Amniotic stem cell (primary cell): Measurements from ENCODE around the gene ZBTB37.
"Not testable (repeated sequence)": the region's sequence is repeated elsewhere in the genome, so short reads cannot be mapped to it uniquely, and the experiment has no call there.

Experiments
- DNase-seq: peaks from one replicate; lab custom pipeline; 2025; lab: John Stamatoyannopoulos, UW

ZBTB37 gene

GRCh38 chr1:173868266-173869020 is at the start of gene ZBTB37:
Gene ZBTB37, plus strand, starts transcription at chr1:173868380. Its CDS starts 1,846 bp downstream, at chr1:173870226.
- no peak for DNase-seq

GRCh38 chr1:173818459-173818858 is 49.7 kb upstream of the ZBTB37 start:
- no peak for DNase-seq

- DNase-seq = no peak
These were observed 46.5 kb upstream of the ZBTB37 start for GRCh38 chr1:173821680-173822079.

GRCh38 chr1:173823781-173824314 is 44.3 kb upstream of the ZBTB37 start:
- peak; percentile 44 for DNase-seq

GRCh38 chr1:173824315-173825081 is 43.7 kb upstream of the ZBTB37 start, which contains the start of the genes CENPL and DARS2:
Gene CENPL, minus strand, starts transcription at chr1:173824883. Its CDS starts 13,584 bp downstream, at chr1:173811299.
Gene DARS2, plus strand, starts transcription at chr1:173824673. Its CDS starts 557 bp downstream, at chr1:173825230.
- DNase-seq = peak; percentile 94

- DNase-seq = no peak
These were observed 40.6 kb upstream of the ZBTB37 start for GRCh38 chr1:173827611-173828010.

- no peak for DNase-seq
These were observed 35.4 kb upstream of the ZBTB37 start for GRCh38 chr1:173832748-173833147.

- DNase-seq = no peak
These were observed 16.1 kb upstream of the ZBTB37 start for GRCh38 chr1:173852105-173852504.

GRCh38 chr1:173853074-173853473 is 15.1 kb upstream of the ZBTB37 start:
- no peak for DNase-seq

GRCh38 chr1:173856014-173856413 is 12.2 kb upstream of the ZBTB37 start:
- no peak for DNase-seq

GRCh38 chr1:173856903-173857302 is 11.3 kb upstream of the ZBTB37 start:
- DNase-seq = no peak

- no peak for DNase-seq
These were observed 10.7 kb upstream of the ZBTB37 start for GRCh38 chr1:173857363-173857917.

GRCh38 chr1:173859547-173859946 is 8.6 kb upstream of the ZBTB37 start:
- DNase-seq = not testable (repeated sequence)

GRCh38 chr1:173860065-173860464 is 8.1 kb upstream of the ZBTB37 start:
- no peak for DNase-seq

GRCh38 chr1:173861731-173862145 is 6.4 kb upstream of the ZBTB37 start:
- no peak for DNase-seq

- not testable (repeated sequence) for DNase-seq
These were observed 5.9 kb upstream of the ZBTB37 start for GRCh38 chr1:173862146-173862768.

- no peak for DNase-seq
These were observed 5.4 kb upstream of the ZBTB37 start for GRCh38 chr1:173862769-173863223.

GRCh38 chr1:173863224-173864161 is 4.7 kb upstream of the ZBTB37 start:
- no peak for DNase-seq

- DNase-seq = no peak
These were observed 3.9 kb upstream of the ZBTB37 start for GRCh38 chr1:173864179-173864867.
